SK-N-SH (cell line): ENCODE results near the gene DAB2IP. TPM values are rescaled to one million over a fixed set of nuclear protein-coding genes. Genes with fewer than 3 reads are reported as not detected.

ENCODE experiments used
- CTCF ChIA-PET: fragments of 300-600, 350-600 bp; formaldehyde crosslinking; extraction: SDS; loops from one replicate; lab custom pipeline; 2021; lab: Yijun Ruan, JAX
- POLR2A ChIA-PET: fragments of 350-600 bp; sonication (Branson Sonifier 250); formaldehyde crosslinking; extraction: SDS; loops from one replicate; lab custom pipeline; 2020; ENCODE audit warnings: antibody characterized with exemption, inconsistent platforms; lab: Yijun Ruan, JAX
- DNase-seq: peaks from one replicate; pipeline ENCODE4 v3.0.0; 2012
- H2AFZ ChIP-seq: fragments of 200-600 bp; sonication (generic); 2 replicates; pipeline ENCODE4 v1.8.1; 2016; ENCODE audit warnings: antibody characterized with exemption, mild to moderate bottlenecking, low read depth
- H3F3A ChIP-seq: fragments of 200-600 bp; sonication (generic); replicated peaks from 2 replicates; pipeline ENCODE3; 2016; ENCODE audit warnings: antibody characterized with exemption, mild to moderate bottlenecking; ENCODE audit not compliant: insufficient read depth
- H3K27ac ChIP-seq, 2 experiments: fragments of 200-500 bp in 1 of 2; fragments of 200-600 bp in 1 of 2; sonication (Bioruptor generic) in 1 of 2; sonication (generic), shearing (Covaris generic) in 1 of 2; 2 replicates each; pipeline versions ENCODE4 v1.5.1 to v1.6.1; 2014 to 2016; ENCODE audit warnings: low read depth in 2 of 2, inconsistent platforms in 1 of 2, low read length in 1 of 2, mild to moderate bottlenecking in 1 of 2, mixed read lengths in 1 of 2
- H3K27me3 ChIP-seq: fragments of 200-600 bp; sonication (generic), shearing (Covaris generic); 2 replicates; pipeline ENCODE4 v1.6.1; 2016; ENCODE audit warnings: mixed run types; ENCODE audit not compliant: insufficient read depth
- H3K36me3 ChIP-seq, 2 experiments: fragments of 200-500 bp in 1 of 2; fragments of 200-600 bp in 1 of 2; sonication (Bioruptor generic) in 1 of 2; sonication (generic) in 1 of 2; replicated peaks in 1 of 2; 2 replicates each; pipeline versions ENCODE3 to v1.5.1; 2014 to 2016; ENCODE audit warnings: low read length in 1 of 2, mild to moderate bottlenecking in 1 of 2; ENCODE audit not compliant: insufficient read depth in 2 of 2, control insufficient read depth in 1 of 2
- H3K4me1 ChIP-seq, 2 experiments: fragments of 200-500 bp in 1 of 2; fragments of 200-600 bp in 1 of 2; sonication (Bioruptor generic) in 1 of 2; sonication (generic), shearing (Covaris generic) in 1 of 2; 2 replicates each; pipeline versions ENCODE4 v1.5.1 to v1.6.1; 2014 to 2016; ENCODE audit warnings: low read depth in 1 of 2, low read length in 1 of 2, mixed run types in 1 of 2; ENCODE audit not compliant: insufficient read depth in 2 of 2, control insufficient read depth in 1 of 2
- H3K4me2 ChIP-seq: fragments of 200-600 bp; sonication (generic), shearing (Covaris generic); 2 replicates; pipeline ENCODE4 v1.6.1; 2017; ENCODE audit warnings: mixed run types
- H3K4me3 ChIP-seq, 2 experiments: fragments of 200-500 bp in 1 of 2; fragments of 200-600 bp in 1 of 2; sonication (Bioruptor generic) in 1 of 2; sonication (generic), shearing (Covaris generic) in 1 of 2; 2 replicates each; pipeline versions ENCODE4 v1.5.1 to v1.8.1; 2014 to 2016; ENCODE audit warnings: low read depth in 2 of 2, inconsistent platforms in 1 of 2, low read length in 1 of 2, mild to moderate bottlenecking in 1 of 2, mixed read lengths in 1 of 2, moderate library complexity in 1 of 2
- H3K79me2 ChIP-seq: fragments of 200-600 bp; sonication (generic); 2 replicates; pipeline ENCODE4 v1.8.1; 2017; ENCODE audit warnings: mild to moderate bottlenecking; ENCODE audit not compliant: insufficient read depth
- H3K9ac ChIP-seq: fragments of 200-600 bp; sonication (generic); 2 replicates; pipeline ENCODE4 v1.6.1; 2017; ENCODE audit warnings: mixed run types
- H3K9me2 ChIP-seq: fragments of 200-600 bp; sonication (generic); 2 replicates; pipeline ENCODE4 v1.6.1; 2017; ENCODE audit warnings: mixed run types
- H3K9me3 ChIP-seq: fragments of 200-600 bp; sonication (generic); 2 replicates; pipeline ENCODE4 v1.6.1; 2017; ENCODE audit warnings: mixed run types, mild to moderate bottlenecking, moderate library complexity
- H4K20me1 ChIP-seq: fragments of 200-600 bp; sonication (generic); 2 replicates; pipeline ENCODE4 v1.6.1; 2017; ENCODE audit warnings: mild to moderate bottlenecking, mixed run types; ENCODE audit not compliant: insufficient read depth
- CHD2 ChIP-seq: fragments of 150-350 bp; IDR thresholded peaks from 2 replicates; pipeline ENCODE4 v1.6.1; 2018; ENCODE audit warnings: low read length; ENCODE audit not compliant: partially characterized antibody
- EP300 ChIP-seq, 2 experiments: IDR thresholded peaks; 2 replicates each; pipeline versions ENCODE4 v1.4.0 to v1.6.1; 2012; ENCODE audit warnings: borderline replicate concordance in 1 of 2, low read depth in 1 of 2, low read length in 1 of 2
- EZH2phosphoT487 ChIP-seq: fragments of 200-600 bp; sonication (generic); IDR thresholded peaks from 2 replicates; pipeline ENCODE4 v1.6.1; 2017; ENCODE audit warnings: low read depth, mixed run types, mild to moderate bottlenecking, antibody characterized with exemption, moderate library complexity, borderline replicate concordance
- GATA2 ChIP-seq: sonication (generic); formaldehyde crosslinking; IDR thresholded peaks from 2 replicates; pipeline ENCODE4 v1.5.0; 2020; ENCODE audit warnings: mild to moderate bottlenecking, missing genetic modification reagents
- IRF3 ChIP-seq: fragments of 150-350 bp; IDR thresholded peaks from 2 replicates; pipeline ENCODE4 v1.6.1; 2016; ENCODE audit warnings: mild to moderate bottlenecking, low read depth, low read length
- MEF2A ChIP-seq: IDR thresholded peaks from 2 replicates; pipeline ENCODE4 v1.4.0; 2012; ENCODE audit warnings: low read depth, borderline replicate concordance
- RAD21 ChIP-seq: IDR thresholded peaks from 2 replicates; pipeline ENCODE4 v1.6.1; 2012; ENCODE audit warnings: mild to moderate bottlenecking, low read length
- RFX5 ChIP-seq: IDR thresholded peaks from 2 replicates; pipeline ENCODE4 v1.6.1; 2012; ENCODE audit warnings: mild to moderate bottlenecking, improper control_type of control experiment, low read length
- RXRA ChIP-seq: IDR thresholded peaks from 2 replicates; pipeline ENCODE4 v1.4.0; 2012; ENCODE audit warnings: low read depth, mild to moderate bottlenecking, borderline replicate concordance
- TAF1 ChIP-seq: IDR thresholded peaks from 2 replicates; pipeline ENCODE4 v1.6.1; 2012; ENCODE audit warnings: low read depth, mild to moderate bottlenecking, low read length, moderate library complexity, borderline replicate concordance
- TCF12 ChIP-seq: IDR thresholded peaks from 2 replicates; pipeline ENCODE4 v1.4.0; 2012
- USF1 ChIP-seq: IDR thresholded peaks from 2 replicates; pipeline ENCODE4 v1.4.0; 2012; ENCODE audit warnings: low read depth, borderline replicate concordance
- WGBS: methylation state at CpG from one replicate; pipeline ENCODE4 v1.1.6; 2017; ENCODE audit warnings: low lambda C conversion rate; 5-methylcytosine and 5-hydroxymethylcytosine counted together
- polyA plus RNA-seq, 3 experiments: library from polyadenylated mRNA; depleted of rRNA; stranded (reverse); fragments of >200 nt; gene quantifications; 2 replicates each; pipeline ENCODE4 v1.2.3, GENCODE V29; 2012
- TF ChIP-seq, protein P1 (sequence below): IDR thresholded peaks from 2 replicates; pipeline ENCODE4 v1.6.1; 2012; ENCODE audit warnings: mild to moderate bottlenecking, low read depth, low read length, moderate library complexity
- TF ChIP-seq, protein P2 (sequence below): fragments of 200-600 bp; sonication (generic); IDR thresholded peaks from 2 replicates; pipeline ENCODE4 v1.6.1; 2017; ENCODE audit warnings: antibody characterized with exemption, mild to moderate bottlenecking, moderate library complexity
- TF ChIP-seq, protein P3 (sequence below): IDR thresholded peaks from 2 replicates; pipeline ENCODE4 v1.4.0; 2012; ENCODE audit warnings: low read depth

The DAB2IP gene
- polyA plus RNA-seq, 1 of the 3 experiments (the other 2 are of a cell fraction): 21.4 TPM

DNA sequence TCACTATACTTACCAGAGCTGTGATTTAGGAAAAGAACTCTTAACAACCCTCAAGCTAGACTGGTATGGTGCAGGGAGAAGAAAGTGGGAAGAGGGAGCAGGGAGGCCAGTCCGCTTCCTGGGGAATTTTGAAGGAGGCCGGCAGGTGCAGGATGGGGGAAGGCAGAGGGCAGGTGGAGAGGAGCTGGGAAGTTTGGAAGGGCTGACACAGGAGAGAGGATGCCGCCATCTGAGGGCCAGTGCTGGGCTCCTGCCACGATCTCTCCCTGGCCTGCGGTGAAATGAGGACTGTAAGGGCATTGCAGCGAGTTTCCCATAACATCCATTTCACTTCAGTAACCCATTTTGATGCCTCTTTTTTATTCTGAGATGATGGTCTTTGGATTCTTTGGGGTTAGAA, 8.9 kb downstream of the DAB2IP start:
- WGBS: 94% methylated on average over 6 of the region's 6 CpGs
- H3F3A ChIP-seq: no peaks in the 10 kb centered on the region

GRCh38 chr9:121660876-121661275, 9.4 kb downstream of the DAB2IP start:
- no peak overlapping the region for H3K27ac ChIP-seq
- DNase-seq: no peak
- H4K20me1 ChIP-seq: no peaks in the 10 kb centered on the region
- H3K4me3 ChIP-seq: no peak overlapping the region
- H3K4me2 ChIP-seq: no peak overlapping the region
- 85% methylated on average over 8 of the region's 8 CpGs for WGBS
- H3F3A ChIP-seq: no peaks in the 10 kb centered on the region
- H3K4me1 ChIP-seq: peaks cover 4 to 15% of the 10 kb centered on the region in 2 experiments; a peak in 1 of 4 replicates
- CTCF ChIA-PET: interaction anchor here (1.0 to 1.4 kb wide), 2 partner anchors 20 to 40 kb away, joined by 3 to 5 read pairs; no protein-coding TSS in a partner anchor
- no peak overlapping the region for H3K9ac ChIP-seq
- POLR2A ChIA-PET: no interaction called here
- TF ChIP-seq, protein P1, sequence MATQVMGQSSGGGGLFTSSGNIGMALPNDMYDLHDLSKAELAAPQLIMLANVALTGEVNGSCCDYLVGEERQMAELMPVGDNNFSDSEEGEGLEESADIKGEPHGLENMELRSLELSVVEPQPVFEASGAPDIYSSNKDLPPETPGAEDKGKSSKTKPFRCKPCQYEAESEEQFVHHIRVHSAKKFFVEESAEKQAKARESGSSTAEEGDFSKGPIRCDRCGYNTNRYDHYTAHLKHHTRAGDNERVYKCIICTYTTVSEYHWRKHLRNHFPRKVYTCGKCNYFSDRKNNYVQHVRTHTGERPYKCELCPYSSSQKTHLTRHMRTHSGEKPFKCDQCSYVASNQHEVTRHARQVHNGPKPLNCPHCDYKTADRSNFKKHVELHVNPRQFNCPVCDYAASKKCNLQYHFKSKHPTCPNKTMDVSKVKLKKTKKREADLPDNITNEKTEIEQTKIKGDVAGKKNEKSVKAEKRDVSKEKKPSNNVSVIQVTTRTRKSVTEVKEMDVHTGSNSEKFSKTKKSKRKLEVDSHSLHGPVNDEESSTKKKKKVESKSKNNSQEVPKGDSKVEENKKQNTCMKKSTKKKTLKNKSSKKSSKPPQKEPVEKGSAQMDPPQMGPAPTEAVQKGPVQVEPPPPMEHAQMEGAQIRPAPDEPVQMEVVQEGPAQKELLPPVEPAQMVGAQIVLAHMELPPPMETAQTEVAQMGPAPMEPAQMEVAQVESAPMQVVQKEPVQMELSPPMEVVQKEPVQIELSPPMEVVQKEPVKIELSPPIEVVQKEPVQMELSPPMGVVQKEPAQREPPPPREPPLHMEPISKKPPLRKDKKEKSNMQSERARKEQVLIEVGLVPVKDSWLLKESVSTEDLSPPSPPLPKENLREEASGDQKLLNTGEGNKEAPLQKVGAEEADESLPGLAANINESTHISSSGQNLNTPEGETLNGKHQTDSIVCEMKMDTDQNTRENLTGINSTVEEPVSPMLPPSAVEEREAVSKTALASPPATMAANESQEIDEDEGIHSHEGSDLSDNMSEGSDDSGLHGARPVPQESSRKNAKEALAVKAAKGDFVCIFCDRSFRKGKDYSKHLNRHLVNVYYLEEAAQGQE: no peak
- TF ChIP-seq RXRA (no peak), EZH2phosphoT487 (no peak), TCF12 (no peak), TAF1 (no peak)
- H2AFZ ChIP-seq: no peak overlapping the region
- no peaks in the 10 kb centered on the region for H3K9me3 ChIP-seq
- H3K36me3 ChIP-seq: no peaks in the 10 kb centered on the region
- no peaks in the 10 kb centered on the region for H3K9me2 ChIP-seq
- H3K79me2 ChIP-seq: no peaks in the 10 kb centered on the region
- H3K27me3 ChIP-seq: no peaks in the 10 kb centered on the region

More for the DNA sequence above, 8.9 kb downstream of the DAB2IP start:
- Histone ChIP-seq H3K36me3 (no peaks in the 10 kb centered on the region), H3K9me2 (no peaks in the 10 kb centered on the region), H3K4me3 (no peak overlapping the region), H4K20me1 (no peaks in the 10 kb centered on the region), H3K4me1 (peaks cover 4 to 15% of the 10 kb centered on the region in 2 experiments; a peak in 1 of 4 replicates), H3K9me3 (no peaks in the 10 kb centered on the region), H3K27ac (no peak overlapping the region), H2AFZ (no peak overlapping the region), H3K79me2 (no peaks in the 10 kb centered on the region), H3K9ac (no peak overlapping the region), H3K27me3 (no peaks in the 10 kb centered on the region), H3K4me2 (no peak overlapping the region)
- no peak for TF ChIP-seq MEF2A
- TF ChIP-seq, protein P2, sequence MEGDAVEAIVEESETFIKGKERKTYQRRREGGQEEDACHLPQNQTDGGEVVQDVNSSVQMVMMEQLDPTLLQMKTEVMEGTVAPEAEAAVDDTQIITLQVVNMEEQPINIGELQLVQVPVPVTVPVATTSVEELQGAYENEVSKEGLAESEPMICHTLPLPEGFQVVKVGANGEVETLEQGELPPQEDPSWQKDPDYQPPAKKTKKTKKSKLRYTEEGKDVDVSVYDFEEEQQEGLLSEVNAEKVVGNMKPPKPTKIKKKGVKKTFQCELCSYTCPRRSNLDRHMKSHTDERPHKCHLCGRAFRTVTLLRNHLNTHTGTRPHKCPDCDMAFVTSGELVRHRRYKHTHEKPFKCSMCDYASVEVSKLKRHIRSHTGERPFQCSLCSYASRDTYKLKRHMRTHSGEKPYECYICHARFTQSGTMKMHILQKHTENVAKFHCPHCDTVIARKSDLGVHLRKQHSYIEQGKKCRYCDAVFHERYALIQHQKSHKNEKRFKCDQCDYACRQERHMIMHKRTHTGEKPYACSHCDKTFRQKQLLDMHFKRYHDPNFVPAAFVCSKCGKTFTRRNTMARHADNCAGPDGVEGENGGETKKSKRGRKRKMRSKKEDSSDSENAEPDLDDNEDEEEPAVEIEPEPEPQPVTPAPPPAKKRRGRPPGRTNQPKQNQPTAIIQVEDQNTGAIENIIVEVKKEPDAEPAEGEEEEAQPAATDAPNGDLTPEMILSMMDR: no peak
- TF ChIP-seq, protein P3, sequence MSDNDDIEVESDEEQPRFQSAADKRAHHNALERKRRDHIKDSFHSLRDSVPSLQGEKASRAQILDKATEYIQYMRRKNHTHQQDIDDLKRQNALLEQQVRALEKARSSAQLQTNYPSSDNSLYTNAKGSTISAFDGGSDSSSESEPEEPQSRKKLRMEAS: no peak
- TF ChIP-seq EP300 (IDR thresholded peaks at IDR 0.05; ENCODE audit: borderline replicate concordance in 1 of 2, low read depth in 1 of 2, low read length in 1 of 2): no peak
- TF ChIP-seq IRF3: no peak
- no peak for TF ChIP-seq USF1
- no peak for TF ChIP-seq RFX5
- TF ChIP-seq GATA2 (CRISPR knock-in tag): no peak
- TF ChIP-seq CHD2: no peak
- no peak for TF ChIP-seq TAF1
- TF ChIP-seq RAD21: no peak
- no peak for DNase-seq
- ChIA-PET CTCF (interaction anchor here (0.9 to 1.8 kb wide), 5 partner anchors 11 to 40 kb away, joined by 3 to 6 read pairs (median 3); no protein-coding TSS in a partner anchor), POLR2A (no interaction called here)
